GM18508 (cell line): Measurements from ENCODE around the gene AP1S2.
"Not testable (repeated sequence)": the region's sequence is repeated elsewhere in the genome, so short reads cannot be mapped to it uniquely, and the experiment has no call there.

Source experiments
- ATAC-seq: cut with Tn5 transposase; IDR thresholded peaks from one replicate; pipeline ENCODE4 v1.9.1; 2021; ENCODE audit warnings: moderate number of reproducible peaks; ENCODE audit not compliant: insufficient read depth, unreplicated experiment

Gene AP1S2

DNA sequence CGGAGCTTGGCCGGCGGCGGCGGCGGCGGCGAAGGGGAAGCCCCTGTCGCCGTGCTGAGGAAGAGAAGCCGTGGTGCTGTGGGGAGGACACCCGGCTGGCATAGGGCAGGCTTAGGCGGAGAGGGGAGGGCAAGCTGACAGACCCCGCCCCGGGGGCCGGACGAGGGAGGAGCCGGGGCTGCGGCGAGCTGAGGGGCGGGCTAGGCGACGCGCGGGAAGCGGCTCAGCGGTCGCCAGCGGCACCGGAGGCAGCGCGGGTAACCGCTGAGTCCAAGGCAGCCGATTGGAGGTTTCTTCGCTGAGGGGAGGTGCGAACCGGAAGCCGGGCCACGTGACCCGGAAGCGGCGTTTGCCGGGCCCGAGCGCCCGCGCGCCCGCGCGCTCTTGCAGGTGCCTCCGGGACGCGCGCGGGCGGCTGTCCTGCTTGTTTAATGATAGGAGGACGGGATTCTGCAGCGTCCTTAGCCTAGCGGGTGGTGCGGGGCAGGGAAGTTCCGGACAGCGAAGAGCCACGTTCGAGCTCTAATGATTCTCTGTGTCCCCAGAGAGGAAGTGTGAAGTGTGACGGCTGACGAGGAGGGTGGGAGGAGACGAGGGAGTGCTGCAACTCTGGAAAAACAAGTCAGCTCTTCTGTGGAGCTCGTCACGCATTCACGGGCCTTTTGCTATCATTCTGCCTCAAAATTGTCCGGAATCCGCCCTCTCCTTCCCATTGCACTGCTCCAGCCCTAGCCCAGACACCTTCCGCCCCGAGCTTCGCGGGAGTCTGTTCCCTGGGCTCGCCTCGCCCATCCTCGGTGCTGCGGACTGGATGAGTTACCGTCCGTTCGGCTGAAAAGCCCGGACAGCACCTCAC is at the start of gene AP1S2:
AP1S2 (minus strand) TSS at position 102 of the 856 bp plus-strand sequence. CDS start 2,289 bp downstream, outside the sequence.
- peak; percentile 62 for ATAC-seq

GRCh38 chrX:15903186-15903681 is 48.6 kb upstream of the AP1S2 start:
- peak; percentile 93 for ATAC-seq

DNA sequence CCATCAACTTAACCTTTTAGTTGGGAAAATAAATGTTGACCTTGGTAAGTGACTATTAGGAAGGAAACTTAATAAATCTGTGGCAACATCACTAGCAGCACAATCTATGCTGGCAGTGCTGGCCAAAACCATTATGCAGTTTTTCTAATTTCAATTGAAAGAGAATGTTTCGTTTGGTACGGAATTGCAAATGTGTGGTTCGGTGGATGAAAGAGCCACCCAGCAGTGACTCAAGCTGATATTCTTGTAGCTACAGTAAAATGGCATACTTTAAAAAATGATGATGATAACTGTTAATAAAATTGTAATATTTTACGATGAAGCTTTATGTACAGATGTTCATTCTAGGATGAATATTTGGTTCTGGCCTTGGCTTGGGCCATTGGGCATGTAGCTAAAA is 40.7 kb upstream of the AP1S2 start:
- no peak for ATAC-seq

DNA sequence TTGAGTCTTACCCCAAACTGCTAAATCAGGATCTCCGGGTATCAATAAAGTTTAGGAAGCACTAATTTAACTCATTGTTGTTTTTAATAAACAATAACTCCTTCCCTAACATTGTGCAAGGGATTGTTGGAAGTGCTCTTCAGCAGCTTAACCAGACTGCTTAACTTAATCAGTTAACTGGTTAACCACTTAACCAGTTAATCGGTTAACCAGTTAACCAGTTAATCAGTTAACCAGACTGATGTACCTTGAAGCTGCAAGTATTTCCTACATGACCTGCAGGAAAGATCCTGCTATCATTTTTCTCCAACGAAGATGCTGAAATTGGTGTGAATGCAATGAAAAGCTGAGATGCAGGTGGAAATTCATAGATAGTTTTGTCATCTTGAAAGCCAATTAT is 40.1 kb upstream of the AP1S2 start:
- ATAC-seq = no peak

GRCh38 chrX:15890463-15890862 is 35.9 kb upstream of the AP1S2 start:
- ATAC-seq = no peak

GRCh38 chrX:15888062-15888461 is 33.4 kb upstream of the AP1S2 start:
- no peak for ATAC-seq

GRCh38 chrX:15883540-15883863 is 28.9 kb upstream of the AP1S2 start:
- no peak for ATAC-seq

- ATAC-seq = peak; percentile 71
Observed at GRCh38 chrX:15882704-15883539, 28.3 kb upstream of the AP1S2 start.

DNA sequence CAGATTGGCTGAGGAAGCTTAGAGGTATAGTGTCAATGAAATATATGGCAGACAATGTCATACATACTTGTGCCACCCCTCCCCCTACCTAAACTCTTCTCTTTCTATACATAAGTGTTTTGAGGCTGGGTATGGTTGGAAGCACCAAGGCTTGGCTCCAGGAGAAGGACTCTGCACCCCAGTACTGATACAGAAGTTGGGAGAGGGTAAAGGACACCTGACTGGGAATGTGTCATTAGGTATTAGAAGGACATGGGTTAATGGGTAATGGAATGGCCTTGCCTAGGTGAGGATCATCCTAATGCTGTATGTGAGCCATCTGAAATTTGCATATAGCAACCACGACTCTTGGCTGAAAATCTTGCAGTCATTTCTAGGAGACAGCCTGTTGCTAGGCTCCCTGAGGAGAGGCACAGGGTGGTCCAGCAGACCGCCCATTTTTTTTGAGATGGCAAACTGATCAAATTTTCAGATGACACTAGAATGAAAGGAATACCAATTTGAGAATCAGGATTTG is 26.8 kb upstream of the AP1S2 start:
- no peak for ATAC-seq

DNA sequence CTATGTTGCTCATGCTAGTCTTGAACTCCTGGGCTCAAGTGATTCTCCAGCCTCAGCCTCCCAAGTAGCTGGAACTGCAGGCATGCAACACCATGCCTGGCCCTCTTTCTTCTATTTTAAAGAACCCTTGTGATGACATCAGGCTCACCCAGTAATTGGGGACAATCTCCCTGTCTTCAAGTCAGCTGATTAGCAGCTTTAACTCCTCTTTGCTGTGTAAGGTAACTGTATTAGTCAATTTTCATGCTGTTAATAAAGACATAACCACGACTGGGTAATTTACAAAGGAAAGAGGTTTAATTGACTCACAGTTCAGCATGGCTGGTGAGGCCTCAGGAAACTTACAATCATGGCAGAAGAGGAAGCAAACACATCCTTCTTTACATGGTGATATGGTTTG is 23.3 kb upstream of the AP1S2 start:
- not testable (repeated sequence) for ATAC-seq

GRCh38 chrX:15877380-15877779 is 22.8 kb upstream of the AP1S2 start:
- ATAC-seq = no peak

- ATAC-seq = no peak
Observed at GRCh38 chrX:15874672-15875071, 20.1 kb upstream of the AP1S2 start.

DNA sequence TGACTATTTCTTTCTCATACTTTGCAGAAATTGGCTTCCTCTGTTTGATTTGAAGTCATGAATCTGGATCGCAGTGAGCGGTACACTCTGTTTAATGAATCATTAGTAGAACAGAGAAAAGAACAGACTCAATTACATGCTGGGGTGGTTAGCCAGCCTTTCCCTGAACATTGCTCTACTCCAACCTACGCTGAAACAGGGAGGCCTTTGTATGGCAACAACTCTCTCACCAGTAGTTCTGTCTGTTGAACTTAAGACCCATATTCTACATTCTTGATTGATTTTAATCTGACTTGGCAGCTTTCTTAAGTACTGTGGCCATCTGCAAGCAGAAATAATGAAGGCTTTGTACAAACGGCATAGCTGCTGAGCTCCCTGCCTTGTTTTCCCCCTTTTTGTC is 19.0 kb upstream of the AP1S2 start:
- no peak for ATAC-seq

- ATAC-seq = no peak
Observed at GRCh38 chrX:15870310-15870709, 15.7 kb upstream of the AP1S2 start.

GRCh38 chrX:15869695-15870094 is 15.1 kb upstream of the AP1S2 start:
- ATAC-seq = no peak

- no peak for ATAC-seq
Observed at GRCh38 chrX:15866147-15866546, 11.5 kb upstream of the AP1S2 start.

DNA sequence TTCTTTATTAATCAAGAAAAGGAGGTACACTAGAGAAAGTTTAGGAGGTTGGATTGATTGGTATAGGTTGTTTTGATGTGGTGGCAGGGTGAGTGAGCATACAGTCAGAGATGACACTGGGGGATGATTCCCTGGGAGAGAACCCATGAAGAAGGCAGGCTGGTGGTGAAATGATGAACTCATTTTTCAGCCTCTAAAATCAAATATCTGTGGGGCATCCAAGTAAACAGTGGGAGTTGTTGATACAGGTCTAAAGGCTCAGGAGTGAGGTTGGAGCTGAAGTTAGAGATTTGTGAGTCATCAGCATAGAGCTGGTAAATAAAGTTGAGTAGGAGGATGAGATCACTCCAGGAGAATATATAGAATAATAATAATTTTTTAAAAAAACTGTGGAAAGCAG is 10.0 kb upstream of the AP1S2 start:
- ATAC-seq = no peak

- ATAC-seq = no peak
Observed at GRCh38 chrX:15864023-15864422, 9.4 kb upstream of the AP1S2 start.

GRCh38 chrX:15860921-15861320 is 6.3 kb upstream of the AP1S2 start:
- ATAC-seq = no peak

GRCh38 chrX:15858051-15858450 is 3.4 kb upstream of the AP1S2 start:
- no peak for ATAC-seq

- no peak for ATAC-seq
Observed at GRCh38 chrX:15856636-15857035, 2.0 kb upstream of the AP1S2 start.
